DMS79 treated with DMSO at 0.1 percent for 48 hours (cell line): Measurements from ENCODE around the gene FOXL1.

ENCODE experiments used
- DNase-seq: peaks from one replicate; lab custom pipeline; 2025; lab: John Stamatoyannopoulos, UW

The FOXL1 gene

GRCh38 chr16:86549076-86549892 lies 29.1 kb upstream of the FOXL1 start:
- DNase-seq = no peak

GRCh38 chr16:86549893-86550190 lies 28.5 kb upstream of the FOXL1 start:
- DNase-seq = no peak

DNA sequence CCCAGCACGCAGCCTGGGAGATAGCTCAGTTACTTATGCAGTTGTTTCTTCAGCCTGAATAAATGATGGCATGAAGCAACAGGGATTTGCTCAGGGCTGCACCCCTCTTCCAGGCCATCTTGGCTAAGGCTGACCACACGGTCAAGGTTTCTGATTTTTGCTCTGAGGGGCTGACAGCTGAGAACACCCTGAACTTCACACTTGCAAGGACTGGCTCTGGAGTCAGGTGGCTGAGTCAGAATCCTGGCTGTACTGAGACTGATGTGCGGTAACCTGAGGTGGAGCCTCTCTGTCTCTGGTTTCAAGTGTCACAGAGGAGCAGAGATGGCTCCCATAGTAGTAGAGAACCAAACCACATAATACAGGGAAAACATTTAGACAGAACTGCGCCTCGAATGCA lies 28.1 kb upstream of the FOXL1 start:
- no peak for DNase-seq

DNA sequence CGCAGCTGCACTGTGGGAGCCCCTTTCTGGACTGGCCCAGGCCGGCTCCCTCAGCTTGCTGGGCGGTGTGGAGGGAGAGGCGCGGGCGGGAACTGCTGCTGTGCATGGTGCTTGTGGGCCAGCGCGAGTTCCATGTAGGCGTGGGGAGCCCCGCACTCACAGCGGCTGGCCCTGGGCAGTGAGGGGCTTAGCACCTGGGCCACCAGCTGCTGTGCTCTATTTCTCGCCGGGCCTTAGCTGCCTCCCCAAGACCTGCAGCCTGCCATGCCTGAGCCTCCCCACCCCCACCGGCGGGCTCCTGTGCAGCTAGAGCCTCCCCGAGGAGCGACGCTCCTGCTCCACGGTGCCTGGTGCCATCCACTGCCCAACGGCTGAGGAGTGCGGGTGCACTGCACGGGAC lies 25.0 kb upstream of the FOXL1 start:
- no peak for DNase-seq

GRCh38 chr16:86554599-86554916 lies 23.8 kb upstream of the FOXL1 start:
- no peak for DNase-seq

DNA sequence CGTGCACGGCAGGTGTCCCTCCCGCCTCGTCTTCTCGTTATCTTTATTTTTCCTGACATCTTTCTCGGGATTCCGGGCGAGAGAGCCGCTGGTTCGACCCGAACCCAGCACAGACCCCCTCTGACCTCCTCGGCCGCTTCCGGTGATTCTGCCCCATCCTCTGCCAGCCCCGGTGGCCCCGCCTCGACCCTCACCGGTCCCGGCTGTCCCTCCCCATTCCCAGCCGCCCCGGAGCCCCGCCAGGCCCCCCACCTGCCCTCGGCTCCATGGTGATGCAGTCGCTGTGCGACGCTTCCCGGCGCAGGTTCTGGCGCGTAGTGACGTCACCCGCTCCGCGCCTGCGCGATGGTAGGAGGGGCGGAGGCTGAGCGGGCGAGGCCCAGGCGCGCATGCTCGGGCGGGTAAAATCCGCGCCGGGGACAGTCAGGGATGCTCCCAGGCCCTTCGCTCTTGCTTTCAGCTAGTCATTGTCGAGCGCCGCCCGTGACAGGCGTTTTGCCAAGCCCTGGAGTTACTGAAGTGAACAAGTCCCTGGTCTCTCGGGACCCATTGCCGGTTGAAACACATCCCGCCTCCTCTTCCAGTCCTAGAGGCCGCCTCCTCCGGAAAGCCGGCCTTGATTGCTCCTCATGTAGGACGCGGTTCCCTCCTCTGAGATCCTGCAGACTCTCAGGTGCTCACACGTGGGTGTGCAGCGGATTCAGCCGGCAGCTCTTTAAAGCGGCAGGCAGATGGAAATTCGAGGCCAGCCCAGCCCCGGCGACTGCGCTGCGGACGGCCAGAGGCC lies 23.2 kb upstream of the FOXL1 start, which contains the start of gene MTHFSD:
Gene MTHFSD, minus strand, starts transcription at position 319 of the 787 bp plus-strand sequence. Its CDS starts 51 bp downstream, at position 268.
- peak; percentile 49 for DNase-seq

GRCh38 chr16:86555704-86556075 lies 22.7 kb upstream of the FOXL1 start:
- no peak for DNase-seq

DNA sequence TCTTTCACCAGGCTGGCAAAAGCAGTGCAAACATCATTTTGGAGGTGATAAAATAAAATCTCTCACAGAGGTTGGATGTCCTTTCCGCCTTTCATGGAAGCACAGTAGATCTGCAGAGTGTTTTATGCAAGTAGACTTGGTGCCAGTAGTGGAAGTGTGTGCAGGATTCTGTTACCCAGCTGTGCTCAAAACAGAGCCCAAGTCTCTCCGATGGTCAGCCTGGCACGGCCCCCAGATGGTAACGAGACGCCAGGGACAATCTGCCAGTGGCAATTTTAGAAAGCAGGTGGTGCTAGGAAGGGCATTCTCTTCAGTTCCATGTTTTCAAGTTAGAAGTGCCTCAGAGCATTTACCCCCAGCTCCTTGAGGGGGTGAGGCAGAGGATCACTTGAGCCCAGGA lies 21.8 kb upstream of the FOXL1 start:
- DNase-seq = no peak

DNA sequence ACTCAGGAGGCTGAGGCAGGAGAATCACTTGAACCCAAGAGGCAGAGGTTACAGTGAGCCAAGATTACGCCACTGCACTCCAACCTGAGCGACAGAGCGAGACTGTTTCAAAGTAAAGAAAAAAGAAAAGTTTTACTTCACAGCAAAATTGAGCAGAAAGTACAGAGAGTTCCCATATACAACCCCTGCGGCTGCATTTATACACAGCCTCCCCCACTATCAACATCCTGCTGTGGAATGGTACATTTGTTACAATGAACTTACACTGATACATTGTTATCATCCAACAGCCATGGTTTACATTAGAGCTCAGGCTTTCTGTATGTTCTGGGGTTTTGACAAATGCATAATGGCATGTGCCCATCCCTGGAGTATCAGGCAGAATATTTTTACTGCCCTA lies 20.8 kb upstream of the FOXL1 start:
- DNase-seq = no peak

GRCh38 chr16:86558355-86559193 lies 19.8 kb upstream of the FOXL1 start:
- DNase-seq = no peak

DNA sequence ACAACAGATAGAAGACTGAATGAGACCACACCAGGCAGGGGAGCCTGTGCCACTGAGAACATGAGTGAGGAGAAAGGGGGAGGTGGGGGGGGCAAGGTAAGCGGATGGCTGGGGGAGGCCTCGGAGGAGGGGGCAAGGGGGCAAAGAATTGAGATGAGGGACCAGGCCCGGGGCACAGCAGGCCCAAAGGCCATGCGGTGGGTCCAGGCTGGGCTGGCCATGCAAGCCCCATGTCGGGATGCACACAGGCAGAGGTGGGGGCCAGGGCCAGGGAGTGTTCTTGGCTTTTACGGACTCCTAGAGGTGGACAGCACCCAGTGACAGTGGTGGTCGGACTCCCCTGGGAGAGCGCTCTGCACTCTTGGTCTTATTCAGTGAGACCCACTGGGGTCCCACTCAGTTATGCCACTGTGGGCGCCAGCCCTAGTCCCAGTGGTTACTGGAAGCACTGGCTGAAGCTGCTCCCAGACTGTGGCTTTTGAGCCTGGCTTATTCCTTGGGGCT lies 18.5 kb upstream of the FOXL1 start:
- no peak for DNase-seq

DNA sequence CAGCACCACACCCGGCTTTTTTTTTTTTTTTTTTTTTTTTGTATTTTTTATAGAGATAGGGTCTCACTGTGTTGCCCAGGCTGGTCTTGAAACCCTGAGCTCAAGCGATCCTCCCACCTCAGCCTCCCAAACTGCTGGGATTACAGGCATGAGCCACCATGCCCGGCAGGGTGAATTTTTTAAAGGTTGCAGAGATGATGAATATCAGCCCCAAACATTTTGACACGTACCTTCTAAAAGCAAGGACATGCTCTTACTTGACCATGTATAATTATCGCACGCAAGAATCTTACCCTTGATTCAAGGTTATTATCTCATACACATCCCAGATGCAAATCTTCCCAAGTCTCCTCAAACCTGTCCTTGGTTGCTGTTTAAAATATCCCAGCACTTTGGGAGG lies 16.0 kb upstream of the FOXL1 start:
- no peak for DNase-seq

DNA sequence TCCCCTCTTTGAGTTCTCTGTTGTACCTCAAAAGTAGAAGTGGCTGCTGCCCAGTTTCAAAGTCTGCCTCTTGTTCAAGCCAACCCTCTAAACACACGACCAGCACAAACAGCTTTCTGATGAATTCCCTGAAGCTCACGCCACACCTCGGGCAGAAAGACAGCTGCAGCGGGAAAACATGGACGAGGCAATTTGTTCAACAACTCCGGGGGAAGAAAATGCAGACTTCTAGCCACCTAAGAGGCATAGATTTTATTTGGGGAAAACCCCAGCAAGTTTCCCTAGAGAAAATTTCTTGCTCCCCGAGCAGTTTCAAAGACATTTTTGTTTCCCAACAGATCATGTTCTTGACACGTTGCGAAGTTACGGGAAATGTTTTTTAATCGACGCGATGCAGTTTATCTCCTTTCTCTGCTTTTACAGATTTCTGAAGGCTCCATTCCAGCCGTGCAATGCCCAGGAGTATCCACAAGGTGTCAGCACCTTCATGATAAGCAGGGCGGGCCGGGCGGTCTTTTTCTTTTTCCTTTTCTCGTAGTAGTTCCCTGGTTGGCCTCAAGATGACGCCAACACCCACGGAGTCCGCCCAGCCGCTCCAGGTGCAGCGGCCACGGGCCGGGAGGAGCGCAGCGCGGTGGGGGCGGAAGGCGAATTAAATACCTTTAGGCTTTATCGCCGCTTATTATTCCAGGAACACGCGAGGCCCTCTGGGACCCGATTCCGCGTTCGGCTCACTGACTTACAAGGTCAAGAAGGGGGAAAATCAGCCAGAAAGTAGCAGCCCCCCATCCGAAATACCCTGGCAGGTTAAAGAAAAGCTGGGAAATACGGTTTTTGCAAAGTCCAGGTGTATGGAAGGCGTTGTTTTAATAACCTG lies 14.6 kb upstream of the FOXL1 start:
- peak; percentile 38 for DNase-seq

DNA sequence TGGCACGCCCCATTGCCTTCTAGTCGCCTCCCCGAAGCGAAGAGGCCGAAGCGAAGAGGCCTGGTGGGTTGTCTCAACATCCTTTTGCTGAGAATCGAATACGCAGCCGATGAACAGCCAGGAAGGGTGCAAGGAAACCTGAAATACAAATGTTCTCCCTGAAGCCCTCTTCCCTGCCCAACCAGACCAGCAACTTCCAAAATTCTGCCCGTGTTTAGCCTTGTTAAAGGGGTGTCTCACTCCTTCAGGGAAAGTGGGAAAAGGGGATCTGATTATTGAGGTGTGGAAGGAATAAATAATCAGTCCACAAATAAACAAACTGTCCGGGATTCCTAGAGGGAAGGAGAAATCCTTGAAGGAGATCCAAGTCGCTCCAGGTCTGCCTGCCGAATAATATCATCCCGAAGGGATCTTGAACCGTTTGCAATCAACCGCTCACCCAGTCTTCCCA lies 13.1 kb upstream of the FOXL1 start:
- no peak for DNase-seq

GRCh38 chr16:86565644-86566511 lies 12.5 kb upstream of the FOXL1 start:
- DNase-seq = no peak

DNA sequence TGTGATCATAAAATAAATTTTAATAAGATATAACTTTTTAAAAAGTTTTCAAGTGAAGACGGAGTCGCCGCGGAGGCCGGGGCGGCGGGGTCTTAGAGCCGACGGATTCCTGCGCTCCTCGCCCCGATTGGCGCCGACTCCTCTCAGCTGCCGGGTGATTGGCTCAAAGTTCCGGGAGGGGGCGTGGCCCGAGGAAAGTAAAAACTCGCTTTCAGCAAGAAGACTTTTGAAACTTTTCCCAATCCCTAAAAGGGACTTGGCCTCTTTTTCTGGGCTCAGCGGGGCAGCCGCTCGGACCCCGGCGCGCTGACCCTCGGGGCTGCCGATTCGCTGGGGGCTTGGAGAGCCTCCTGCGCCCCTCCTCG lies 11.8 kb upstream of the FOXL1 start, which contains the start of gene FOXC2:
Gene FOXC2, plus strand, starts transcription at position 229 of the 365 bp plus-strand sequence. CDS start 507 bp downstream, outside the sequence.
- DNase-seq = no peak

DNA sequence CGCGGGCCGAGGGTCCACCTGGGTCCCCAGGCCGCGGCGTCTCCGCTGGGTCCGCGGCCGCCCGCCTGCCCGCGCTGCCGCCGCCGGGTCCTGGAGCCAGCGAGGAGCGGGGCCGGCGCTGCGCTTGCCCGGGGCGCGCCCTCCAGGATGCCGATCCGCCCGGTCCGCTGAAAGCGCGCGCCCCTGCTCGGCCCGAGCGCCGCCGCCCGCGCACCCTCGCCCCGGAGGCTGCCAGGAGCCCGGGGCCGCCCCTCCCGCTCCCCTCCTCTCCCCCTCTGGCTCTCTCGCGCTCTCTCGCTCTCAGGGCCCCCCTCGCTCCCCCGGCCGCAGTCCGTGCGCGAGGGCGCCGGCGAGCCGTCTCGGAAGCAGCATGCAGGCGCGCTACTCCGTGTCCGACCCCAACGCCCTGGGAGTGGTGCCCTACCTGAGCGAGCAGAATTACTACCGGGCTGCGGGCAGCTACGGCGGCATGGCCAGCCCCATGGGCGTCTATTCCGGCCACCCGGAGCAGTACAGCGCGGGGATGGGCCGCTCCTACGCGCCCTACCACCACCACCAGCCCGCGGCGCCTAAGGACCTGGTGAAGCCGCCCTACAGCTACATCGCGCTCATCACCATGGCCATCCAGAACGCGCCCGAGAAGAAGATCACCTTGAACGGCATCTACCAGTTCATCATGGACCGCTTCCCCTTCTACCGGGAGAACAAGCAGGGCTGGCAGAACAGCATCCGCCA lies 11.2 kb upstream of the FOXL1 start:
- DNase-seq = no peak

- no peak for DNase-seq
Observed at GRCh38 chr16:86567701-86568581, 10.4 kb upstream of the FOXL1 start.
